H9 (cell line): ENCODE measurements around the gene ROBO2. TPM values are rescaled to one million over a fixed set of nuclear protein-coding genes. Genes with fewer than 3 reads are reported as not detected.

ENCODE experiments used
- DNase-seq: peaks from one replicate; pipeline ENCODE4 v3.0.0-alpha.2; 2017
- H2AFZ ChIP-seq: one replicate; pipeline ENCODE4 v1.6.1; 2013; ENCODE audit warnings: mild to moderate bottlenecking, low read length, control low read depth, moderate library complexity
- H2AK5ac ChIP-seq: 2 replicates; pipeline ENCODE4 v1.6.1; 2013; ENCODE audit warnings: low read length, control low read depth, mixed read lengths; ENCODE audit not compliant: insufficient read length
- H2BK120ac ChIP-seq: one replicate; pipeline ENCODE4 v1.6.1; 2013; ENCODE audit warnings: low read depth, mild to moderate bottlenecking, low read length, control low read depth, inconsistent platforms; ENCODE audit not compliant: poor library complexity, severe bottlenecking
- H2BK12ac ChIP-seq: 2 replicates; pipeline ENCODE4 v1.6.1; 2013; ENCODE audit warnings: low read length, control low read depth, mixed read lengths, low read depth; ENCODE audit not compliant: insufficient read length
- H2BK15ac ChIP-seq: 2 replicates; pipeline ENCODE4 v1.6.1; 2013; ENCODE audit warnings: low read depth, low read length, control low read depth
- H2BK20ac ChIP-seq: one replicate; pipeline ENCODE4 v1.6.1; 2013; ENCODE audit warnings: low read depth, mild to moderate bottlenecking, low read length, control low read depth, inconsistent platforms; ENCODE audit not compliant: poor library complexity, severe bottlenecking
- H2BK5ac ChIP-seq: 2 replicates; pipeline ENCODE4 v1.6.1; 2013; ENCODE audit warnings: low read length, control low read depth, mixed read lengths; ENCODE audit not compliant: insufficient read length
- H3K14ac ChIP-seq: 2 replicates; pipeline ENCODE4 v1.6.1; 2013; ENCODE audit warnings: low read length, control low read depth; ENCODE audit not compliant: insufficient read depth
- H3K18ac ChIP-seq: 2 replicates; pipeline ENCODE4 v1.6.1; 2013; ENCODE audit warnings: low read depth, mild to moderate bottlenecking, mixed read lengths, low read length, control low read depth; ENCODE audit not compliant: insufficient read length
- H3K23ac ChIP-seq: 2 replicates; pipeline ENCODE4 v1.6.1; 2013; ENCODE audit warnings: low read length, control low read depth, mixed read lengths, low read depth; ENCODE audit not compliant: insufficient read length
- H3K23me2 ChIP-seq: 2 replicates; pipeline ENCODE4 v1.6.1; 2013; ENCODE audit warnings: low read depth, mild to moderate bottlenecking, mixed read lengths, low read length, control low read depth; ENCODE audit not compliant: insufficient read length, poor library complexity, severe bottlenecking
- H3K27ac ChIP-seq: 2 replicates; pipeline ENCODE4 v1.5.1; 2013; ENCODE audit warnings: low read length, control low read depth, mixed read lengths, low read depth; ENCODE audit not compliant: insufficient read length
- H3K27me3 ChIP-seq: 2 replicates; pipeline ENCODE4 v1.6.1; 2013; ENCODE audit warnings: low read length, control low read depth, inconsistent platforms; ENCODE audit not compliant: insufficient read depth
- H3K4ac ChIP-seq: 2 replicates; pipeline ENCODE4 v1.6.1; 2013; ENCODE audit warnings: low read depth, mild to moderate bottlenecking, control low read depth, inconsistent platforms, low read length, moderate library complexity
- H3K4me1 ChIP-seq: 2 replicates; pipeline ENCODE4 v1.6.1; 2013; ENCODE audit warnings: low read length, control low read depth, inconsistent platforms; ENCODE audit not compliant: insufficient read depth
- H3K4me2 ChIP-seq: 2 replicates; pipeline ENCODE4 v1.6.1; 2013; ENCODE audit warnings: low read length, control low read depth, mixed read lengths; ENCODE audit not compliant: insufficient read length, insufficient read depth
- H3K56ac ChIP-seq: 2 replicates; pipeline ENCODE4 v1.6.1; 2013; ENCODE audit warnings: low read depth, mild to moderate bottlenecking, mixed read lengths, low read length, control low read depth; ENCODE audit not compliant: insufficient read length
- H3K79me1 ChIP-seq: 2 replicates; pipeline ENCODE4 v1.6.1; 2013; ENCODE audit warnings: low read depth, mild to moderate bottlenecking, moderate library complexity, low read length, control low read depth, inconsistent platforms; ENCODE audit not compliant: insufficient read depth, poor library complexity, severe bottlenecking
- H3K79me2 ChIP-seq: 2 replicates; pipeline ENCODE4 v1.6.1; 2013; ENCODE audit warnings: low read length, control low read depth, inconsistent platforms; ENCODE audit not compliant: insufficient read depth
- H3K9ac ChIP-seq: 2 replicates; pipeline ENCODE4 v1.6.1; 2013; ENCODE audit warnings: low read length, control low read depth, mixed read lengths; ENCODE audit not compliant: insufficient read length; ENCODE audit errors: extremely low read depth
- H3K9me3 ChIP-seq: one replicate; pipeline ENCODE4 v1.6.1; 2013; ENCODE audit warnings: low read depth, low read length, inconsistent platforms; ENCODE audit not compliant: control insufficient read depth
- H3T11ph ChIP-seq: one replicate; pipeline ENCODE4 v1.6.1; 2013; ENCODE audit warnings: mild to moderate bottlenecking, low read length, control low read depth, inconsistent platforms
- H4K20me1 ChIP-seq: one replicate; pipeline ENCODE4 v1.6.1; 2013; ENCODE audit not compliant: control insufficient read depth, insufficient read length, insufficient read depth
- H4K5ac ChIP-seq: 2 replicates; pipeline ENCODE4 v1.6.1; 2013; ENCODE audit warnings: low read depth, mild to moderate bottlenecking, mixed read lengths, low read length, control low read depth; ENCODE audit not compliant: insufficient read length
- H4K8ac ChIP-seq: replicated peaks from 2 replicates; pipeline ENCODE4 v1.6.1; 2013; ENCODE audit warnings: low read length, control low read depth, mixed read lengths, low read depth; ENCODE audit not compliant: insufficient read length
- H4K91ac ChIP-seq: 2 replicates; pipeline ENCODE4 v1.6.1; 2013; ENCODE audit warnings: low read depth, mild to moderate bottlenecking, moderate library complexity, mixed read lengths, low read length, control low read depth; ENCODE audit not compliant: insufficient read length
- H3K27ac Mint-ChIP-seq, 3 experiments: 2 replicates in 2 of 3; 3 replicates in 1 of 3; pipeline ENCODE4 v1.8.0; 2020 to 2021; ENCODE audit warnings: mixed read lengths in 3 of 3, mild to moderate bottlenecking in 1 of 3, moderate library complexity in 1 of 3
- H3K27me3 Mint-ChIP-seq: 2 replicates; pipeline ENCODE4 v1.8.0; 2021; ENCODE audit warnings: low read depth, mild to moderate bottlenecking, moderate library complexity, mixed read lengths
- H3K36me3 Mint-ChIP-seq, 3 experiments: 2 replicates in 2 of 3; 3 replicates in 1 of 3; pipeline ENCODE4 v1.8.0; 2020 to 2021; ENCODE audit warnings: low read depth in 3 of 3, mixed read lengths in 3 of 3; ENCODE audit not compliant: insufficient read depth in 1 of 3
- H3K4me1 Mint-ChIP-seq, 2 experiments: 2 replicates each; pipeline ENCODE4 v1.8.0; 2020; ENCODE audit warnings: mixed read lengths in 2 of 2
- H3K4me3 Mint-ChIP-seq, 2 experiments: 2 replicates in 1 of 2; 3 replicates in 1 of 2; pipeline ENCODE4 v1.8.0; 2020 to 2021; ENCODE audit warnings: mild to moderate bottlenecking in 2 of 2, mixed read lengths in 2 of 2, moderate library complexity in 1 of 2
- H3K9me3 Mint-ChIP-seq, 2 experiments: 2 replicates in 1 of 2; 3 replicates in 1 of 2; pipeline ENCODE4 v1.8.0; 2020; ENCODE audit warnings: mild to moderate bottlenecking in 2 of 2, mixed read lengths in 2 of 2, moderate library complexity in 1 of 2
- WGBS: extraction: QIAGEN DNeasy Blood & Tissue Kit; methylation state at CpG from one replicate; pipeline ENCODE4 v1.1.7; 2013; ENCODE audit warnings: missing lambda C conversion rate, low lambda C conversion rate, mixed read lengths; ENCODE audit not compliant: insufficient read length; ENCODE audit errors: extremely low coverage; 5-methylcytosine and 5-hydroxymethylcytosine counted together
- total RNA-seq: library from RNA; stranded (reverse); gene quantifications from 2 replicates; pipeline ENCODE4 v1.2.1, GENCODE V29; 2021
- TF ChIP-seq, protein P1 (sequence below): fragments of 200-600 bp; sonication (generic); conservative IDR thresholded peaks from 3 replicates; pipeline ENCODE4 v1.8.0; 2021; ENCODE audit warnings: antibody characterized with exemption, mild to moderate bottlenecking

Gene ROBO2
- total RNA-seq, 1 experiment from 2014 or later: 2.3 TPM

DNA sequence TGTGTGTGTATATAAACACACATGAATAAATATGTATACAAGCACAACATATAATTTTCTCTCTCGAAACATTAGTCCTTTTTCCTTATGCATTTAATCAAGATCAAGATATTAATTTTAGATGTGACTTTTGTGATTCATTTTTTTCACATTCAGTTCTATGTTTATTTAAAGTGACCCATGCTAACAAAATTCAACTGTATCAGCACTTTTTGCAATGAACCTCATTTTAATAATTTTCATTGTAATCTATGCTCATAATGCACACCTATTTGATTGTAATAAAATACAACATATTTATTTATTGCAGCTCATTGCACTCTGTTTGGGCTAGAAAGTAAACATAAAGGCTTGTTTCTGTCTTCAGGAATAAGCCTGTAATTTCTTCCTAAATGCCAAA, 586.3 kb downstream of the ROBO2 start:
- H3K79me1 ChIP-seq: no peaks in the 10 kb centered on the region
- no peaks in the 10 kb centered on the region for H3K27me3 ChIP-seq
- H2BK12ac ChIP-seq: no peak overlapping the region
- no peak overlapping the region for H3T11ph ChIP-seq
- Mint-ChIP-seq H3K4me1 (peaks cover 7 to 8% of the 10 kb centered on the region in 2 experiments), H3K27me3 (no peaks in the 10 kb centered on the region), H3K27ac (no peak overlapping the region), H3K36me3 (no peaks in the 10 kb centered on the region; a peak in 1 of 7 replicates), H3K4me3 (no peak overlapping the region), H3K9me3 (no peaks in the 10 kb centered on the region)
- no peak overlapping the region for H2BK120ac ChIP-seq
- no peak overlapping the region for H2BK20ac ChIP-seq
- no peaks in the 10 kb centered on the region for H3K9me3 ChIP-seq
- H3K23me2 ChIP-seq: no peaks in the 10 kb centered on the region
- no peaks in the 10 kb centered on the region for H4K20me1 ChIP-seq
- no peak for DNase-seq
- no CpG with 5 or more reads among the region's 1 CpG for WGBS
- no peak overlapping the region for H4K91ac ChIP-seq
- no peak overlapping the region for H3K27ac ChIP-seq
- no peak overlapping the region for H3K23ac ChIP-seq
- no peak overlapping the region for H3K56ac ChIP-seq
- H4K5ac ChIP-seq: no peak overlapping the region
- no peaks in the 10 kb centered on the region for H3K79me2 ChIP-seq
- no peak overlapping the region for H2AK5ac ChIP-seq
- H3K9ac ChIP-seq: no peak overlapping the region
- H3K18ac ChIP-seq: no peak overlapping the region
- no peak overlapping the region for H2BK5ac ChIP-seq
- no peak overlapping the region for H2BK15ac ChIP-seq
- TF ChIP-seq, protein P1, sequence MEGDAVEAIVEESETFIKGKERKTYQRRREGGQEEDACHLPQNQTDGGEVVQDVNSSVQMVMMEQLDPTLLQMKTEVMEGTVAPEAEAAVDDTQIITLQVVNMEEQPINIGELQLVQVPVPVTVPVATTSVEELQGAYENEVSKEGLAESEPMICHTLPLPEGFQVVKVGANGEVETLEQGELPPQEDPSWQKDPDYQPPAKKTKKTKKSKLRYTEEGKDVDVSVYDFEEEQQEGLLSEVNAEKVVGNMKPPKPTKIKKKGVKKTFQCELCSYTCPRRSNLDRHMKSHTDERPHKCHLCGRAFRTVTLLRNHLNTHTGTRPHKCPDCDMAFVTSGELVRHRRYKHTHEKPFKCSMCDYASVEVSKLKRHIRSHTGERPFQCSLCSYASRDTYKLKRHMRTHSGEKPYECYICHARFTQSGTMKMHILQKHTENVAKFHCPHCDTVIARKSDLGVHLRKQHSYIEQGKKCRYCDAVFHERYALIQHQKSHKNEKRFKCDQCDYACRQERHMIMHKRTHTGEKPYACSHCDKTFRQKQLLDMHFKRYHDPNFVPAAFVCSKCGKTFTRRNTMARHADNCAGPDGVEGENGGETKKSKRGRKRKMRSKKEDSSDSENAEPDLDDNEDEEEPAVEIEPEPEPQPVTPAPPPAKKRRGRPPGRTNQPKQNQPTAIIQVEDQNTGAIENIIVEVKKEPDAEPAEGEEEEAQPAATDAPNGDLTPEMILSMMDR: no peak
- no peak overlapping the region for H2AFZ ChIP-seq
- H3K4me1 ChIP-seq: no peaks in the 10 kb centered on the region; the same call in 1 of the 2 replicates
- H3K4me2 ChIP-seq: no peak overlapping the region
- no peak overlapping the region for H3K4ac ChIP-seq
- no peak overlapping the region for H3K14ac ChIP-seq
- no peak overlapping the region for H4K8ac ChIP-seq
